Measurements from ENCODE around the gene CACNA1F.

The CACNA1F gene

GRCh38 chrX:49157194-49157593 is 75.9 kb downstream of the CACNA1F start:
- FAIRE-seq: no peak
- DNase-seq (ENCODE audit: insufficient read length, low spot score): no peak

- FAIRE-seq (peak; percentile 39), DNase-seq (ENCODE audit: insufficient read length, low spot score) (no peak)
These were observed 77.0 kb downstream of the CACNA1F start for GRCh38 chrX:49155900-49156837.

GRCh38 chrX:49155243-49155899 is 77.8 kb downstream of the CACNA1F start:
- FAIRE-seq (peak; percentile 63), DNase-seq (ENCODE audit: insufficient read length, low spot score) (no peak)

Data from GM19239 (cell line).